GM18861 (cell line): Measurements from ENCODE around the gene AXL.
A peak's percentile ranks its signal among the peaks of the same experiment; 100 is the strongest.

Experiments
- ATAC-seq: cut with Tn5 transposase; IDR thresholded peaks from one replicate; pipeline ENCODE4 v1.9.1; 2021; ENCODE audit not compliant: unreplicated experiment

Gene AXL

DNA sequence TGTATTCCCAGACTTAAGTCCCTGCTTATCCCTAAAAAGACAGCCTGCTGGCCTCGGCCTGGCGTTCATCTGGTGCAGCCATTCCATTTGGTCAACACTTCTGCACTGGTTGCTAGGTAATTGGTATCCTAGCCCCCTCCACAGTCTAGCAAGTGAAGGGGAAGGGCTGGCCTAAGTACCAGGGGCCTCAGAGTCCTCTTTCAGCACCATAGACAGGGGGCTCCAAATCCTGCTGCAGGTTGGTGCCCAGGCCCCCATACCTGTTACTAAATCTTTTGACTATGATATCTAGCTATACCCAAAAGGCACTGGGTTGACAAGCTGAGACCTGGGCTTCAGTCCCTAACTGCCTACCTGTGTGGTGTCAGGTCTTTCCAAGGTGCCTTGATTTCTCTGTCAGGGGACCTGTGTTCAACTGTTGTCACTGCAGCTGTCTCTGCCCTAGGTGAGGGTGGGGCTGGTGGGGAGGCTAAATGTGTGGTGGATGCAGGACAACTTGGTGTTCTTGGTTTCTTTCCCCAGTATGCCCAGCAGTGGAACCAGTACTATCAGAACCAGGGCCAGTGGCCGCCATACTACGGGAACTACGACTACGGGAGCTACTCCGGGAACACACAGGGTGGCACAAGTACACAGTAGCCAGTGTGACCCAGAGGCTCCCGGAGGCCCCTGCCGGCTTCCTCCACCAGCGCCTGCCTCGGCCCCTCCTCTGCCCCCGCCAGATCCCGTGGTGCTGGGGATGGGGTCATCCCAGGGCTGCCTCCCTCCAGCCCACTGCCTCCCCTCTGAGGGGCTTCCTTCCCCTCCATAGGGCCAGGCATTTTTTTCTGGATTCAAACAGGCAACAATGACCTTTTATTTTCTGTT, 87.1 kb downstream of the AXL start:
- ATAC-seq, result no peak

GRCh38 chr19:41307090-41307875, 88.3 kb downstream of the AXL start:
- ATAC-seq, result no peak

- no peak for ATAC-seq
Measured at GRCh38 chr19:41307954-41308449, 89.0 kb downstream of the AXL start.

DNA sequence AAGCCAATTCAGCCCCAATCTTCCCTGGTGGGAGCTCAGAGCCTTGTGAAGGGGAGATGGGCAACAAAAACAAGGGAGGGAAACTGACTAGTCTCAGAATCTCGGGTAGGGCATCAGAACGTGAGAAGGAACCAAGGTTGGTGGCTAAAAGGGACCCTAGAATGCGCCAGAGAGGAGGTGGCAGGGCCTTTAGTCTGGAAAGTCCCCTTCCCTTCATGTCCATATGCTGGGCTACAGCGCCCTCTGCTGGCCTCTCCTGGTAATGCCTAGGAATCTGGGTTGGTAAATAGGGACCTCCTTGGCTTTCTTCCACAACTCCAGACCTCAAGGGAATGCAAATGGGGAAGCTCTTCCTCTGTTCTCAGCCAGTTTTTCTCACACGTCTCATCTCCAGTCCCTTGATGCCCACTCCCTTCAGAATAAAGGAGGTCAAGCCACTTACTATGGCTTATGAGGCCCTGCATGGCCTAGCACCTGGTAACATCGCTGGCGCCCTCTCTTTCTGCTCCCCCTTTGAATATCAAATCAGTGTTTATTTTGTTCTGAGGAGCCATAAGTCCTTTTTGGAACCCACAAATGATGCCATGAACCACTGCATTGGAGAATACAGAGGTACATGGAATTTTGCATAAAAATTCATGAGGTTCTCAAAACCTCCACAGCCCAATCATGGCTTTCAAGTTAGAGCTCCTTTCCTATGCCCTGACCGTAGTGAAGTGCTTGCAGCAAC, 89.6 kb downstream of the AXL start:
- peak; percentile 36 for ATAC-seq

GRCh38 chr19:41309180-41310032, 90.4 kb downstream of the AXL start:
- ATAC-seq, result no peak

- ATAC-seq, result peak; percentile 38
Measured at GRCh38 chr19:41310033-41310831, 91.2 kb downstream of the AXL start, which contains the start of gene CCDC97. TSS of gene CCDC97 (plus strand) at chr19:41310172. CDS start at chr19:41310311, 139 bp downstream.

GRCh38 chr19:41311072-41311471, 92.0 kb downstream of the AXL start:
- no peak for ATAC-seq
